IPS-NIHi7 (cell line): ENCODE data around the gene TMEM250.

Source experiments
- DNase-seq: peaks from one replicate; pipeline ENCODE4 v3.0.0; 2012; ENCODE audit warnings: mixed read lengths; ENCODE audit errors: extremely low spot score

Gene TMEM250

GRCh38 chr9:136095070-136096058 is 23.3 kb downstream of the TMEM250 start, which contains the start of gene NACC2:
NACC2 (minus strand) TSS chr9:136095289; CDS start chr9:136050521, 44,768 bp downstream.
- DNase-seq: peak; percentile 70

- no peak for DNase-seq
Observed at GRCh38 chr9:136093995-136094881, 24.4 kb downstream of the TMEM250 start.

- no peak for DNase-seq
Observed at GRCh38 chr9:136093346-136093986, 25.2 kb downstream of the TMEM250 start.

- no peak for DNase-seq
Observed at GRCh38 chr9:136092741-136093140, 25.9 kb downstream of the TMEM250 start.

- no peak for DNase-seq
Observed at GRCh38 chr9:136092353-136092650, 26.4 kb downstream of the TMEM250 start.

- no peak for DNase-seq
Observed at GRCh38 chr9:136091582-136092352, 26.9 kb downstream of the TMEM250 start.

- no peak for DNase-seq
Observed at GRCh38 chr9:136090768-136091581, 27.7 kb downstream of the TMEM250 start.

- no peak for DNase-seq
Observed at GRCh38 chr9:136090056-136090735, 28.5 kb downstream of the TMEM250 start.

- no peak for DNase-seq
Observed at GRCh38 chr9:136089697-136090045, 29.0 kb downstream of the TMEM250 start.

- no peak for DNase-seq
Observed at GRCh38 chr9:136088939-136089696, 29.6 kb downstream of the TMEM250 start.

- DNase-seq: no peak
Observed at GRCh38 chr9:136088481-136088938, 30.2 kb downstream of the TMEM250 start.

- DNase-seq: no peak
Observed at GRCh38 chr9:136087741-136088480, 30.8 kb downstream of the TMEM250 start.

- no peak for DNase-seq
Observed at GRCh38 chr9:136086951-136087740, 31.5 kb downstream of the TMEM250 start.

GRCh38 chr9:136086213-136086881 is 32.3 kb downstream of the TMEM250 start:
- DNase-seq: no peak

- no peak for DNase-seq
Observed at GRCh38 chr9:136085815-136086212, 32.9 kb downstream of the TMEM250 start.

- DNase-seq: no peak
Observed at GRCh38 chr9:136084063-136084944, 34.4 kb downstream of the TMEM250 start.
